CD4-positive, CD25-positive, alpha-beta regulatory T cell (primary cell): ENCODE results near the gene FGD6. TPM values are rescaled to one million over a fixed set of nuclear protein-coding genes. Genes with fewer than 3 reads are reported as not detected.
"Not testable (repeated sequence)": the region's sequence is repeated elsewhere in the genome, so short reads cannot be mapped to it uniquely, and the experiment has no call there.

Source experiments
- ATAC-seq, 2 donors: fragments of 150-1000 bp; cut with Tn5 transposase; one replicate each; pipeline ENCODE4 v1.10.0; 2021; ENCODE audit warnings: low read depth in 2 of 2, moderate number of reproducible peaks in 2 of 2, moderate library complexity in 1 of 2
- DNase-seq, 3 donors: peaks; one replicate each; pipeline versions ENCODE4 v3.0.0 to v3.0.0-alpha.2; 2012 to 2022; ENCODE audit warnings: mixed read lengths in 1 of 3
- H3K27ac ChIP-seq: one replicate; pipeline ENCODE4 v1.7.0; 2013; ENCODE audit warnings: mild to moderate bottlenecking, low read length; ENCODE audit not compliant: insufficient read depth, poor library complexity, severe bottlenecking
- H3K27me3 ChIP-seq: one replicate; pipeline ENCODE4 v1.7.0; 2013; ENCODE audit warnings: low read length; ENCODE audit not compliant: control insufficient read depth, insufficient read depth
- H3K36me3 ChIP-seq: one replicate; pipeline ENCODE4 v1.7.0; 2013; ENCODE audit warnings: mild to moderate bottlenecking, low read length, moderate library complexity; ENCODE audit not compliant: control insufficient read depth, insufficient read depth
- H3K4me1 ChIP-seq: 2 replicates; pipeline ENCODE4 v1.7.0; 2013; ENCODE audit warnings: mild to moderate bottlenecking, low read length; ENCODE audit not compliant: insufficient read depth, control insufficient read depth, poor library complexity, severe bottlenecking
- H3K4me3 ChIP-seq: one replicate; pipeline ENCODE4 v1.7.0; 2013; ENCODE audit warnings: low read depth, mild to moderate bottlenecking, low read length, moderate library complexity
- H3K9me3 ChIP-seq, 2 experiments: 1 replicate in 1 of 2; 2 replicates in 1 of 2; pipeline ENCODE4 v1.7.0; 2013; ENCODE audit warnings: low read length in 2 of 2, mild to moderate bottlenecking in 1 of 2, moderate library complexity in 1 of 2; ENCODE audit not compliant: control insufficient read depth in 2 of 2
- H3K27ac Mint-ChIP-seq, 3 donors: one replicate each; pipeline ENCODE4 v1.8.0; 2020 to 2022; ENCODE audit warnings: mild to moderate bottlenecking in 3 of 3, mixed read lengths in 3 of 3, moderate library complexity in 2 of 3
- H3K27me3 Mint-ChIP-seq: one replicate; pipeline ENCODE4 v1.8.0; 2022; ENCODE audit warnings: mild to moderate bottlenecking, mixed read lengths
- H3K36me3 Mint-ChIP-seq: one replicate; pipeline ENCODE4 v1.8.0; 2020; ENCODE audit warnings: mixed read lengths
- H3K4me1 Mint-ChIP-seq, 4 donors: one replicate each; pipeline ENCODE4 v1.8.0; 2020 to 2022; ENCODE audit warnings: mixed read lengths in 4 of 4, mild to moderate bottlenecking in 1 of 4
- H3K4me3 Mint-ChIP-seq, 4 donors: one replicate each; pipeline ENCODE4 v1.8.0; 2020 to 2022; ENCODE audit warnings: mild to moderate bottlenecking in 4 of 4, mixed read lengths in 4 of 4, moderate library complexity in 3 of 4
- H3K9me3 Mint-ChIP-seq, 7 donors: one replicate each; pipeline ENCODE4 v1.8.0; 2020 to 2022; ENCODE audit warnings: mixed read lengths in 7 of 7, mild to moderate bottlenecking in 3 of 7, moderate library complexity in 2 of 7
- polyA plus RNA-seq, 4 donors: library from polyadenylated mRNA; unstranded; fragments of 300-500 nt; fragmentation: Illumina TruSeq; gene quantifications; one replicate each; pipeline ENCODE4 v1.2.3, GENCODE V29; 2021
- total RNA-seq: library from RNA; stranded (reverse); gene quantifications from one replicate; pipeline ENCODE4 v1.2.3, GENCODE V29; 2022

Gene FGD6
- total and polyA plus RNA-seq, 5 donors from 2014 or later = 0.06 to 0.79 (median 0.09) TPM; not detected in 1

DNA sequence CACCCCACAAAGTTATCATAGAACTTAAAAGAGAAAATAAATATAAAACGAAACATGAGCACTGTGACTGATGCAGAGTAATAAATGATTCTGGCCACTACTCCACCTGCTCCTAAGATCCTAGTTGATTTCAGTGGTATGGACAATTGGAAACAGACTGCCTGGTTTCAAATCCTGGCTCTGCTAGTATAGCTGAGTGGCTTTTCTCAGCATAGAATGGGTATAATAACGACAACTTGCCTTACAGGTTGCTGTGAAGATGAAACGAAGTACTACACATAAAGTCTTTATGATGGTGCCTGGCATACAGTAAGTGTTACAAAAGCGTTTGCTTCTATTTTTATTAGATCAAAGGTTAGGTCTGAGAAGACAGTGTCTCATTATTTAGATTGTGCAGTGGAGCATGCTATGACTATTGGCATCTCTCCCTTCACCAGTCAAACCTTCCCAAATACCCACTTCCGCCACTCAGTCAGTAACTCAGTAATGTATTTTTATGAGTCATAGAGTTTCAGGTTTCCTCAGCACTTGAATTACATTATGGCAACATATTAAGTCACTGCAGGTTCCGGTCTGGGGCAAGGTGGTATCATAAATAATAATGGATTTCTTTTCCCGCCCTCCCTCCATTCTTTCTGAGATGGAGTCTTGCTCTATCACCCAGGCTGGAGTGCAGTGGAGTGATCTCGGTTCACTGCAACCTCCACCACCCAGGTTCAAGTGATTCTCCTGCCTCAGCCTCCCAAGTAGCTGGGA is 114.2 kb downstream of the FGD6 start:
- no peaks in the 10 kb centered on the region for H3K9me3 Mint-ChIP-seq
- peak overlapping the region in 1 of 3 donors; percentile 34 for H3K27ac Mint-ChIP-seq
- Histone ChIP-seq H3K4me1 (peaks cover 8% of the 10 kb centered on the region), H3K27me3 (no peaks in the 10 kb centered on the region), H3K4me3 (peak overlapping the region; percentile 45), H3K36me3 (no peaks in the 10 kb centered on the region), H3K9me3 (no peaks in the 10 kb centered on the region), H3K27ac (no peak overlapping the region)
- DNase-seq (peak in 2 of 3 donors; percentile 9 to 88), ATAC-seq (peak; percentile 95)
- peak overlapping the region in 3 of 4 donors; percentile 3 to 81 (median 47) for H3K4me3 Mint-ChIP-seq
- peaks cover 5 to 26% (median 12%) of the 10 kb centered on the region in 4 donors for H3K4me1 Mint-ChIP-seq
- H3K36me3 Mint-ChIP-seq = no peaks in the 10 kb centered on the region
- H3K27me3 Mint-ChIP-seq = peaks cover 7% of the 10 kb centered on the region

DNA sequence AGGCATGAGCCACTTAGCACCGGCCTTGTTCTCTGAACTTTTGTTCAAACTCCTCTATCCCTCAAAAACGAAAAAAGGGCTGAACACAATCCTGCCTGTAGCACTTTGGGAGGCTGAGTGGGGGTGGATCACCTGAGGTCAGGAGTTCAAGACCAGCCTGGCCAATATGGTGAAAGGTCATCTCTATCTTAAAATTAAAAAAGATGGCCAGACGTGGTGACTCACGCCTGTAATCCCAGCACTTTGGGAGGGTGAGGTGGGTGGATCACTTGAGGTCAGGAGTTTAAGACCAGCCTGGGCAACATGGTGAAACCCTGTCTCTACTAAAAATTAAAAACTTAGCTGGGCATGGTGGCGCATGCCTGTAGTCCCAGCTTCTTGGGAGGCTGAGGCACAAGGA is 115.3 kb downstream of the FGD6 start:
- H3K4me3 ChIP-seq, ATAC-seq, H3K27ac ChIP-seq, DNase-seq, H3K9me3 ChIP-seq, H3K27me3 ChIP-seq, H3K27me3 Mint-ChIP-seq, H3K36me3 Mint-ChIP-seq, H3K36me3 ChIP-seq, H3K4me3 Mint-ChIP-seq, H3K9me3 Mint-ChIP-seq, H3K4me1 ChIP-seq: not testable (repeated sequence)
- Mint-ChIP-seq H3K27ac (peak overlapping the region in 1 of 3 donors; percentile 67), H3K4me1 (peaks cover 5 to 26% (median 12%) of the 10 kb centered on the region in 4 donors)

- no peaks in the 10 kb centered on the region for H3K27me3 ChIP-seq
- Mint-ChIP-seq H3K9me3 (no peaks in the 10 kb centered on the region), H3K36me3 (no peaks in the 10 kb centered on the region), H3K4me1 (peaks cover 5 to 23% (median 12%) of the 10 kb centered on the region in 4 donors), H3K27me3 (peaks cover 7% of the 10 kb centered on the region), H3K4me3 (peak overlapping the region in 1 of 4 donors; percentile 57), H3K27ac (no peak overlapping the region)
- ATAC-seq = no peak
- H3K4me1 ChIP-seq = peaks cover 8% of the 10 kb centered on the region
- no peak overlapping the region for H3K27ac ChIP-seq
- H3K4me3 ChIP-seq = no peak overlapping the region
- no peaks in the 10 kb centered on the region for H3K9me3 ChIP-seq
- H3K36me3 ChIP-seq = no peaks in the 10 kb centered on the region
- DNase-seq = no peak
Measured at GRCh38 chr12:95100264-95101190, 116.7 kb downstream of the FGD6 start.

GRCh38 chr12:95099270-95099790 is 117.9 kb downstream of the FGD6 start:
- Histone ChIP-seq H3K9me3 (no peaks in the 10 kb centered on the region), H3K4me3 (no peak overlapping the region), H3K36me3 (no peaks in the 10 kb centered on the region), H3K4me1 (peaks cover 8% of the 10 kb centered on the region), H3K27me3 (no peaks in the 10 kb centered on the region), H3K27ac (no peak overlapping the region)
- DNase-seq = no peak
- no peaks in the 10 kb centered on the region for H3K36me3 Mint-ChIP-seq
- ATAC-seq = no peak
- no peaks in the 10 kb centered on the region for H3K9me3 Mint-ChIP-seq
- H3K4me3 Mint-ChIP-seq = no peak overlapping the region
- peaks cover 5 to 17% (median 11%) of the 10 kb centered on the region in 4 donors for H3K4me1 Mint-ChIP-seq
- peaks cover 7% of the 10 kb centered on the region for H3K27me3 Mint-ChIP-seq
- no peak overlapping the region for H3K27ac Mint-ChIP-seq

GRCh38 chr12:95096852-95097251 is 120.4 kb downstream of the FGD6 start:
- no peak overlapping the region for H3K27ac ChIP-seq
- H3K27ac Mint-ChIP-seq = no peak overlapping the region
- H3K9me3 Mint-ChIP-seq = no peaks in the 10 kb centered on the region
- ATAC-seq (no peak), DNase-seq (no peak)
- no peak overlapping the region for H3K4me3 Mint-ChIP-seq
- H3K27me3 Mint-ChIP-seq = peaks cover 7% of the 10 kb centered on the region
- no peak overlapping the region for H3K4me3 ChIP-seq
- no peaks in the 10 kb centered on the region for H3K27me3 ChIP-seq
- no peaks in the 10 kb centered on the region for H3K4me1 ChIP-seq
- H3K36me3 ChIP-seq = no peaks in the 10 kb centered on the region
- no peaks in the 10 kb centered on the region for H3K36me3 Mint-ChIP-seq
- H3K4me1 Mint-ChIP-seq = no peaks in the 10 kb centered on the region
- no peaks in the 10 kb centered on the region for H3K9me3 ChIP-seq

DNA sequence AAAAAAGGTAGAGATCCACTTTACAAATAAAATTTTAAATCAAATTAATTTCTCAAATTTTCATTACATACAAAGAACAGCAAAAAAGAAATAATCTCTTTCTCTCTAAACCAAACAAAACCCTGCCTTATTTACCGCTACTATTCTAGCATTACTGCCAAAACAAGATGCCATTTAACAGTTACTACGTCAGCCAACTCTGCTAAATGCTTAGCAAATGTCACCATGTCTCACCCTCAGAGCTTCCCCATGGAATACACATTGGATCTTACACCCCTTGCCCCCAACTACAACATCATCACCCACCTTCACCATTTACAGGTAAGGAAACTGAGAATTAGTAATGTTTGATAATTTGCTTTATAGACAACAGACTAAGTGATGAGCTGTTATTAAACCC is 120.9 kb downstream of the FGD6 start:
- Mint-ChIP-seq H3K4me1 (no peaks in the 10 kb centered on the region), H3K9me3 (no peaks in the 10 kb centered on the region), H3K36me3 (no peaks in the 10 kb centered on the region), H3K27me3 (peaks cover 7% of the 10 kb centered on the region), H3K4me3 (no peak overlapping the region), H3K27ac (no peak overlapping the region)
- H3K4me3 ChIP-seq = no peak overlapping the region
- no peaks in the 10 kb centered on the region for H3K9me3 ChIP-seq
- H3K36me3 ChIP-seq = no peaks in the 10 kb centered on the region
- no peaks in the 10 kb centered on the region for H3K4me1 ChIP-seq
- DNase-seq (no peak), ATAC-seq (no peak)
- no peak overlapping the region for H3K27ac ChIP-seq
- no peaks in the 10 kb centered on the region for H3K27me3 ChIP-seq

GRCh38 chr12:95095866-95096265 is 121.4 kb downstream of the FGD6 start:
- H3K9me3 ChIP-seq, H3K9me3 Mint-ChIP-seq, H3K4me1 Mint-ChIP-seq, H3K27me3 Mint-ChIP-seq, H3K4me3 Mint-ChIP-seq, H3K36me3 ChIP-seq, ATAC-seq, H3K36me3 Mint-ChIP-seq, H3K4me3 ChIP-seq, H3K27me3 ChIP-seq, H3K27ac ChIP-seq, DNase-seq, H3K27ac Mint-ChIP-seq, H3K4me1 ChIP-seq: not testable (repeated sequence)
